ENCODE measurements around the gene COX8A. TPM values are rescaled to one million over a fixed set of nuclear protein-coding genes. Genes with fewer than 3 reads are reported as not detected.

Gene COX8A
- total and polyA plus RNA-seq, 2 of the 13 experiments (the other 11 are each of a cell fraction or from before 2014, with no cell fraction given), result 202 to 406 TPM

GRCh38 chr11:63938479-63939396 lies 35.7 kb upstream of the COX8A start, which contains the start of gene NAA40 (continued):
- TF ChIP-seq ZNF503 (CRISPR knock-in tag; IDR thresholded peaks at IDR 0.05) (no peak), JUN (CRISPR knock-in tag; IDR thresholded peaks at IDR 0.05) (no peak), TOE1 (CRISPR knock-in tag; IDR thresholded peaks at IDR 0.05) (no peak), AFF4 (CRISPR knock-in tag; IDR thresholded peaks at IDR 0.05) (no peak), ELF3 (CRISPR knock-in tag; IDR thresholded peaks at IDR 0.05) (0 out of 2 replicates have a peak, but pooled peaks have one; percentile 36), CEBPB (IDR thresholded peaks at IDR 0.05; ENCODE audit: borderline replicate concordance, low read depth, low read length) (no peak), MED8 (CRISPR knock-in tag; IDR thresholded peaks at IDR 0.05; ENCODE audit: insufficient replicate concordance) (no peak), ZNF598 (CRISPR knock-in tag; IDR thresholded peaks at IDR 0.05; ENCODE audit: borderline replicate concordance) (no peak), MXI1 (IDR thresholded peaks at IDR 0.05; ENCODE audit: borderline replicate concordance, low read depth, low read length) (peak; percentile 98), ZNF547 (CRISPR knock-in tag; IDR thresholded peaks at IDR 0.05) (no peak), ZNF687 (CRISPR knock-in tag; IDR thresholded peaks at IDR 0.05) (peak; percentile 71), ZNF841 (CRISPR knock-in tag; IDR thresholded peaks at IDR 0.05; ENCODE audit: borderline replicate concordance) (no peak), SALL1 (CRISPR knock-in tag; IDR thresholded peaks at IDR 0.05) (peak; percentile 58; the same call in 1 of the 2 replicates), CTCF (CRISPR knock-in tag; IDR thresholded peaks at IDR 0.05) (peak; percentile 50), RFXAP (CRISPR knock-in tag; IDR thresholded peaks at IDR 0.05; ENCODE audit: borderline replicate concordance) (peak; percentile 36)

Measured in HepG2 (cell line).